SU-DHL-6 (cell line): ENCODE measurements around the gene UNC45A.
A peak's percentile ranks its signal among the peaks of the same experiment; 100 is the strongest.

Experiments used
- H2AFZ ChIP-seq: fragments of 200-600 bp; sonication (generic); 2 replicates; pipeline ENCODE4 v1.6.1; 2014; ENCODE audit warnings: low read depth, mild to moderate bottlenecking, moderate library complexity, mixed read lengths, antibody characterized with exemption, low read length; ENCODE audit not compliant: severe bottlenecking
- H3F3A ChIP-seq: fragments of 200-600 bp; shearing (Covaris generic); 2 replicates; pipeline ENCODE4 v1.6.0; 2016; ENCODE audit warnings: antibody characterized with exemption, mild to moderate bottlenecking; ENCODE audit not compliant: insufficient read depth
- H3K27ac ChIP-seq: fragments of 200-600 bp; sonication (generic); 2 replicates; pipeline ENCODE4 v1.5.1; 2016; ENCODE audit warnings: low read depth, mild to moderate bottlenecking, low read length, moderate library complexity, mixed read lengths
- H3K27me3 ChIP-seq: fragments of 200-600 bp; sonication (generic), shearing (Covaris generic); 2 replicates; pipeline ENCODE4 v1.6.0; 2014; ENCODE audit warnings: mild to moderate bottlenecking, low read length
- H3K36me3 ChIP-seq: fragments of 200-600 bp; sonication (generic); 2 replicates; pipeline ENCODE4 v1.6.1; 2014; ENCODE audit warnings: mild to moderate bottlenecking, low read length, mixed read lengths
- H3K4me2 ChIP-seq: fragments of 300-600, 200-600 bp; shearing (Covaris generic), sonication (generic); 2 replicates; pipeline ENCODE4 v1.6.0; 2014; ENCODE audit warnings: low read length, low read depth, mild to moderate bottlenecking; ENCODE audit not compliant: poor library complexity, severe bottlenecking
- H3K4me3 ChIP-seq: fragments of 200-600 bp; sonication (generic); 2 replicates; pipeline ENCODE4 v1.5.1; 2014; ENCODE audit warnings: antibody characterized with exemption, low read length, mild to moderate bottlenecking, mixed read lengths; ENCODE audit not compliant: insufficient read depth, poor library complexity, severe bottlenecking
- H3K79me2 ChIP-seq: fragments of 200-600 bp; sonication (generic); 2 replicates; pipeline ENCODE4 v1.6.1; 2014; ENCODE audit warnings: mild to moderate bottlenecking, low read length, moderate library complexity; ENCODE audit not compliant: insufficient read depth
- H3K9ac ChIP-seq: fragments of 200-600 bp; sonication (generic); 2 replicates; pipeline ENCODE4 v1.7.0; 2014; ENCODE audit warnings: mild to moderate bottlenecking, low read length
- H3K9me2 ChIP-seq: fragments of 200-600 bp; sonication (generic); replicated peaks from 2 replicates; pipeline ENCODE4 v1.6.1; 2014; ENCODE audit warnings: low read length; ENCODE audit not compliant: insufficient read depth
- H3K9me3 ChIP-seq: fragments of 200-600 bp; sonication (generic); 2 replicates; pipeline ENCODE4 v1.6.1; 2014; ENCODE audit warnings: low read length, mixed read lengths; ENCODE audit not compliant: insufficient read depth
- H4K20me1 ChIP-seq: fragments of 200-600 bp; sonication (generic); 2 replicates; pipeline ENCODE4 v1.6.1; 2014; ENCODE audit warnings: low read depth, mild to moderate bottlenecking, antibody characterized with exemption, low read length, moderate library complexity, mixed read lengths
- CTCF ChIP-seq: fragments of 200-600 bp; sonication (generic); IDR thresholded peaks from one replicate; pipeline ENCODE4 v1.5.1; 2017; ENCODE audit warnings: antibody characterized with exemption, mild to moderate bottlenecking, low read length, moderate library complexity; ENCODE audit not compliant: insufficient read depth, poor library complexity, severe bottlenecking
- EZH2phosphoT487 ChIP-seq: fragments of 200-600 bp; sonication (generic), shearing (Covaris generic); conservative IDR thresholded peaks from 2 replicates; pipeline ENCODE4 v1.6.1; 2018; ENCODE audit warnings: mild to moderate bottlenecking, antibody characterized with exemption, low read length, moderate library complexity, mixed read lengths

The UNC45A gene

GRCh38 chr15:90986790-90987507 is 51.9 kb downstream of the UNC45A start:
- H3F3A ChIP-seq = peaks cover 14% of the 10 kb centered on the region
- no peak for TF ChIP-seq EZH2phosphoT487
- TF ChIP-seq CTCF = no peak
- H3K4me2 ChIP-seq = peak overlapping the region; percentile 66
- peak overlapping the region; percentile 13 for H3K4me3 ChIP-seq
- peaks cover 93% of the 10 kb centered on the region for H3K79me2 ChIP-seq
- no peaks in the 10 kb centered on the region for H3K9me3 ChIP-seq
- no peak overlapping the region for H2AFZ ChIP-seq
- no peaks in the 10 kb centered on the region for H3K9me2 ChIP-seq
- H3K27me3 ChIP-seq = no peaks in the 10 kb centered on the region
- peaks cover 6% of the 10 kb centered on the region; the same call in 1 of the 2 replicates for H4K20me1 ChIP-seq
- H3K9ac ChIP-seq = peak overlapping the region; percentile 38
- peak overlapping the region; percentile 57 for H3K27ac ChIP-seq
- peaks cover 20% of the 10 kb centered on the region for H3K36me3 ChIP-seq

DNA sequence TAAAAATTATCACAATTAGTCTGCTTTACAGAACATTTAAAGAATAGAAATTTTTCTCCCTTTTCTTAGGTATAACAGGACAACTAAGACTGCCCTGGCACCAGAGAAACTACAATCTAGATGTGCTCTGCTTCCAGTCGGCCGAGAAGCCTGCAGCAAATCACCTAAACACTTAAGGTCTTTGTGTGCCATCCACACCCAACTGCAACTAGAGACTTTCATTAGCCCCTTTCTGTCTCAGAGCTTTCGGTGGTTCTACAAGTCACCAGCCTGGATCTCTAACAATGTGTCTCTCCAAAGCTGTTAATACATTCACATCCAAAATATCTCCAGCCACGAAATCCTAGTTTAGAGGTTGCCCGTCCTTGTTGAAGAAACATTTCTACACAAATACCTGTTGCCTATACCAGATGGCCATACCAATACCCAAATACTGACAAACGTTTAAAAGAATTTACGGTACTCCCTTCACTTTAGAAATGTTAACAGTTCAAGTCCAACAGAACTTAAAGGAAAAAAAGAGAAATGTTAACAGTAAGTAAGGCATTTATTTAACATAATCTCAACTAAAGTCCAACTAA is 52.6 kb downstream of the UNC45A start:
- peak overlapping the region; percentile 38 for H3K9ac ChIP-seq
- peak overlapping the region; percentile 66 for H3K4me2 ChIP-seq
- peaks cover 6% of the 10 kb centered on the region; the same call in 1 of the 2 replicates for H4K20me1 ChIP-seq
- peak overlapping the region; percentile 19 for H3K4me3 ChIP-seq
- no peak for TF ChIP-seq CTCF
- TF ChIP-seq EZH2phosphoT487 = no peak
- no peaks in the 10 kb centered on the region for H3K9me2 ChIP-seq
- H3K36me3 ChIP-seq = peaks cover 15% of the 10 kb centered on the region
- H3K79me2 ChIP-seq = peaks cover 99% of the 10 kb centered on the region
- peaks cover 17% of the 10 kb centered on the region for H3F3A ChIP-seq
- H2AFZ ChIP-seq = no peak overlapping the region
- no peaks in the 10 kb centered on the region for H3K27me3 ChIP-seq
- H3K9me3 ChIP-seq = no peaks in the 10 kb centered on the region
- peak overlapping the region; percentile 57 for H3K27ac ChIP-seq

DNA sequence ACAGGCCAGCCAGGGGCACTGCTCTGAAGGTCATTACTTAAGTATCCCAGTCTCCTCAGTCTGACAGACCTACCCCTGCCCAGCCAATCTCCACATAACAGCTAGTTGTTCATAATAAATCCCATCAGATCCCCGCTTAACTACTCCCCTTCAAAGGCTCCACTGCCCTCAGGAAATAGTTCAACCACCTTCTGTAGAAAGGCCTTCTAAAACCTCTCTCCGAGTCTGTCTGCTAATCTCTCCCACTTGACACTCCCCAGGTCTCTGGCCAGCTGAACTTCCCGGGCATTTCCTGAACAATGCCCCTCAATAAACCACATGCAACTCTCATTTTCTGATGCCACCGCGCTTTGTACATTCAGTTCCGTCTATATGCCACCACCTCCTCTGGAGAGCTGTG is 53.2 kb downstream of the UNC45A start:
- Histone ChIP-seq H3K9me3 (no peaks in the 10 kb centered on the region), H3K36me3 (peaks cover 8% of the 10 kb centered on the region), H3K4me3 (peak overlapping the region; percentile 19), H4K20me1 (peaks cover 6% of the 10 kb centered on the region; the same call in 1 of the 2 replicates), H3K4me2 (peak overlapping the region; percentile 66), H3K9me2 (no peaks in the 10 kb centered on the region), H3K27me3 (no peaks in the 10 kb centered on the region), H2AFZ (no peak overlapping the region), H3K79me2 (peaks cover 99% of the 10 kb centered on the region), H3K27ac (peak overlapping the region; percentile 57), H3F3A (peaks cover 20% of the 10 kb centered on the region), H3K9ac (peak overlapping the region; percentile 38)
- TF ChIP-seq CTCF = no peak
- TF ChIP-seq EZH2phosphoT487 = no peak
